ENCODE data around the gene AK1. TPM values are rescaled to one million over a fixed set of nuclear protein-coding genes. Genes with fewer than 3 reads are reported as not detected.

Gene AK1
- total and polyA plus RNA-seq, 2 of the 13 experiments (the other 11 are each of a cell fraction or from before 2014, with no cell fraction given): 19.1 to 32.8 TPM

DNA sequence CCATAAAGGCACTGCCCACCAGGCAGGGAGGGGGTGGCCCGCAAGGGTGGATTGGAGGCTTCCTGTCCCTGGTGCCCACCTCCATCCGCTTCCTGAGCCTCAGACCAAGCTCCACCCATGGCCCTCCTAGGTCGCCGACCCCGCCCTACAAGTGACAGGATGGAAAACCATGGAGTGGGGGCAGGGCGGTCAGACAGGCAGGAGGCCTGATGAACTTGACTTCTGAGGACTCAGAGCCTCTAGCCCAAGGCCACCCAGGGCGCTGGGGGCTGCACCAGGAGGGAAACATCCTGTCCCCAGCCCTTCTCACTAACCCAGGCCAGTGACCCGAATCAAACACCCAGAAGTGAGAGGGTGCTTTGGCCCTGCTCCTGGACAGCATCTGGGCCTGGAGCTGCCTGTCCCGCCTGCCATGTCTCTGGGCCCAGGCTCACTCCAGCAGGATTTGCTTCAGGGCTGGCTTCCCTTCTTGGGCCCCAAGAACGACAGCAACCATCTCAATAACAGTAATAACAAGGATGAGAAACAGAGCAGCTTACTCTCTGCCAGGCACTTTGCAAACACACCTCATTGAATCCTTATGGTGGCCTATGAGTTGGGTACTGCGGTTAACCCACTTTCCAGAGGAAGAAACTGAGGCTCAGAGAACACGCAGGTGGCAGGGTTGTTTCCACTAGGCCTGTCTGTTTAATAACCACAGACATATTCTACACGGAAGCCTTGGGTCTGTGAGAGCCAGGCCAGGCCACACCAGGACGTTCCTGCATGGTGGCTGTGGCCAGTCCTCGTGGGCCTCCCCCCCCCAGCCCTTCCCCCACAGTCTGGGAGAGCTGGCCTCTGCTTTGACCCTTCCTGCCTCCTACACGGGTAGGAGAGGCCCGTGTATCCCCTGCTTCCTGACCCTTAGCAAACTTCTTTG, 26.3 kb upstream of the AK1 start (continued):
- TF ChIP-seq, protein P1, sequence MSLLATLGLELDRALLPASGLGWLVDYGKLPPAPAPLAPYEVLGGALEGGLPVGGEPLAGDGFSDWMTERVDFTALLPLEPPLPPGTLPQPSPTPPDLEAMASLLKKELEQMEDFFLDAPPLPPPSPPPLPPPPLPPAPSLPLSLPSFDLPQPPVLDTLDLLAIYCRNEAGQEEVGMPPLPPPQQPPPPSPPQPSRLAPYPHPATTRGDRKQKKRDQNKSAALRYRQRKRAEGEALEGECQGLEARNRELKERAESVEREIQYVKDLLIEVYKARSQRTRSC (CRISPR knock-in tag; IDR thresholded peaks at IDR 0.05; ENCODE audit: low read depth): no peak
- TF ChIP-seq FOXM1 (CRISPR knock-in tag; IDR thresholded peaks at IDR 0.05) (no peak), ZKSCAN5 (CRISPR knock-in tag; IDR thresholded peaks at IDR 0.05) (no peak), SCMH1 (CRISPR knock-in tag; IDR thresholded peaks at IDR 0.05; ENCODE audit: borderline replicate concordance) (no peak), RFX5 (IDR thresholded peaks at IDR 0.05; ENCODE audit: low read depth, low read length) (no peak), ONECUT2 (CRISPR knock-in tag; IDR thresholded peaks at IDR 0.05) (no peak), SNAPC2 (CRISPR knock-in tag; IDR thresholded peaks at IDR 0.05) (no peak), EZH2 (conservative IDR thresholded peaks at IDR 0.05; ENCODE audit: low read depth, low read length) (no peak), ZNF510 (CRISPR knock-in tag; IDR thresholded peaks at IDR 0.05; ENCODE audit: low read depth) (no peak), ATRX (CRISPR knock-in tag; IDR thresholded peaks at IDR 0.05; ENCODE audit: borderline replicate concordance) (no peak)
- TF ChIP-seq, protein P2, sequence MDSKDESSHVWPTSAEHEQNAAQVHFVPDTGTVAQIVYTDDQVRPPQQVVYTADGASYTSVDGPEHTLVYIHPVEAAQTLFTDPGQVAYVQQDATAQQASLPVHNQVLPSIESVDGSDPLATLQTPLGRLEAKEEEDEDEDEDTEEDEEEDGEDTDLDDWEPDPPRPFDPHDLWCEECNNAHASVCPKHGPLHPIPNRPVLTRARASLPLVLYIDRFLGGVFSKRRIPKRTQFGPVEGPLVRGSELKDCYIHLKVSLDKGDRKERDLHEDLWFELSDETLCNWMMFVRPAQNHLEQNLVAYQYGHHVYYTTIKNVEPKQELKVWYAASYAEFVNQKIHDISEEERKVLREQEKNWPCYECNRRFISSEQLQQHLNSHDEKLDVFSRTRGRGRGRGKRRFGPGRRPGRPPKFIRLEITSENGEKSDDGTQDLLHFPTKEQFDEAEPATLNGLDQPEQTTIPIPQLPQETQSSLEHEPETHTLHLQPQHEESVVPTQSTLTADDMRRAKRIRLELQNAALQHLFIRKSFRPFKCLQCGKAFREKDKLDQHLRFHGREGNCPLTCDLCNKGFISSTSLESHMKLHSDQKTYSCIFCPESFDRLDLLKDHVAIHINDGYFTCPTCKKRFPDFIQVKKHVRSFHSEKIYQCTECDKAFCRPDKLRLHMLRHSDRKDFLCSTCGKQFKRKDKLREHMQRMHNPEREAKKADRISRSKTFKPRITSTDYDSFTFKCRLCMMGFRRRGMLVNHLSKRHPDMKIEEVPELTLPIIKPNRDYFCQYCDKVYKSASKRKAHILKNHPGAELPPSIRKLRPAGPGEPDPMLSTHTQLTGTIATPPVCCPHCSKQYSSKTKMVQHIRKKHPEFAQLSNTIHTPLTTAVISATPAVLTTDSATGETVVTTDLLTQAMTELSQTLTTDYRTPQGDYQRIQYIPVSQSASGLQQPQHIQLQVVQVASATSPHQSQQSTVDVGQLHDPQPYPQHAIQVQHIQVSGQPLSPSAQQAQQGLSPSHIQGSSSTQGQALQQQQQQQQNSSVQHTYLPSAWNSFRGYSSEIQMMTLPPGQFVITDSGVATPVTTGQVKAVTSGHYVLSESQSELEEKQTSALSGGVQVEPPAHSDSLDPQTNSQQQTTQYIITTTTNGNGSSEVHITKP (CRISPR knock-in tag; IDR thresholded peaks at IDR 0.05; ENCODE audit: low read depth): no peak
- TF ChIP-seq, protein P3, sequence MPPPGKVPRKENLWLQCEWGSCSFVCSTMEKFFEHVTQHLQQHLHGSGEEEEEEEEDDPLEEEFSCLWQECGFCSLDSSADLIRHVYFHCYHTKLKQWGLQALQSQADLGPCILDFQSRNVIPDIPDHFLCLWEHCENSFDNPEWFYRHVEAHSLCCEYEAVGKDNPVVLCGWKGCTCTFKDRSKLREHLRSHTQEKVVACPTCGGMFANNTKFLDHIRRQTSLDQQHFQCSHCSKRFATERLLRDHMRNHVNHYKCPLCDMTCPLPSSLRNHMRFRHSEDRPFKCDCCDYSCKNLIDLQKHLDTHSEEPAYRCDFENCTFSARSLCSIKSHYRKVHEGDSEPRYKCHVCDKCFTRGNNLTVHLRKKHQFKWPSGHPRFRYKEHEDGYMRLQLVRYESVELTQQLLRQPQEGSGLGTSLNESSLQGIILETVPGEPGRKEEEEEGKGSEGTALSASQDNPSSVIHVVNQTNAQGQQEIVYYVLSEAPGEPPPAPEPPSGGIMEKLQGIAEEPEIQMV (CRISPR knock-in tag; IDR thresholded peaks at IDR 0.05; ENCODE audit: low read depth): no peak; the same call in 1 of the 2 replicates
- TF ChIP-seq, protein P4, sequence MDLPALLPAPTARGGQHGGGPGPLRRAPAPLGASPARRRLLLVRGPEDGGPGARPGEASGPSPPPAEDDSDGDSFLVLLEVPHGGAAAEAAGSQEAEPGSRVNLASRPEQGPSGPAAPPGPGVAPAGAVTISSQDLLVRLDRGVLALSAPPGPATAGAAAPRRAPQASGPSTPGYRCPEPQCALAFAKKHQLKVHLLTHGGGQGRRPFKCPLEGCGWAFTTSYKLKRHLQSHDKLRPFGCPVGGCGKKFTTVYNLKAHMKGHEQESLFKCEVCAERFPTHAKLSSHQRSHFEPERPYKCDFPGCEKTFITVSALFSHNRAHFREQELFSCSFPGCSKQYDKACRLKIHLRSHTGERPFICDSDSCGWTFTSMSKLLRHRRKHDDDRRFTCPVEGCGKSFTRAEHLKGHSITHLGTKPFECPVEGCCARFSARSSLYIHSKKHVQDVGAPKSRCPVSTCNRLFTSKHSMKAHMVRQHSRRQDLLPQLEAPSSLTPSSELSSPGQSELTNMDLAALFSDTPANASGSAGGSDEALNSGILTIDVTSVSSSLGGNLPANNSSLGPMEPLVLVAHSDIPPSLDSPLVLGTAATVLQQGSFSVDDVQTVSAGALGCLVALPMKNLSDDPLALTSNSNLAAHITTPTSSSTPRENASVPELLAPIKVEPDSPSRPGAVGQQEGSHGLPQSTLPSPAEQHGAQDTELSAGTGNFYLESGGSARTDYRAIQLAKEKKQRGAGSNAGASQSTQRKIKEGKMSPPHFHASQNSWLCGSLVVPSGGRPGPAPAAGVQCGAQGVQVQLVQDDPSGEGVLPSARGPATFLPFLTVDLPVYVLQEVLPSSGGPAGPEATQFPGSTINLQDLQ (CRISPR knock-in tag; IDR thresholded peaks at IDR 0.05): no peak
- TF ChIP-seq, protein P5, sequence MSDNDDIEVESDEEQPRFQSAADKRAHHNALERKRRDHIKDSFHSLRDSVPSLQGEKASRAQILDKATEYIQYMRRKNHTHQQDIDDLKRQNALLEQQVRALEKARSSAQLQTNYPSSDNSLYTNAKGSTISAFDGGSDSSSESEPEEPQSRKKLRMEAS (IDR thresholded peaks at IDR 0.05): peak; percentile 33; the same call in 1 of the 2 replicates
- TF ChIP-seq, protein P6, sequence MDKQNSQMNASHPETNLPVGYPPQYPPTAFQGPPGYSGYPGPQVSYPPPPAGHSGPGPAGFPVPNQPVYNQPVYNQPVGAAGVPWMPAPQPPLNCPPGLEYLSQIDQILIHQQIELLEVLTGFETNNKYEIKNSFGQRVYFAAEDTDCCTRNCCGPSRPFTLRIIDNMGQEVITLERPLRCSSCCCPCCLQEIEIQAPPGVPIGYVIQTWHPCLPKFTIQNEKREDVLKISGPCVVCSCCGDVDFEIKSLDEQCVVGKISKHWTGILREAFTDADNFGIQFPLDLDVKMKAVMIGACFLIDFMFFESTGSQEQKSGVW (CRISPR knock-in tag; IDR thresholded peaks at IDR 0.05; ENCODE audit: borderline replicate concordance): no peak
- TF ChIP-seq, protein P7, sequence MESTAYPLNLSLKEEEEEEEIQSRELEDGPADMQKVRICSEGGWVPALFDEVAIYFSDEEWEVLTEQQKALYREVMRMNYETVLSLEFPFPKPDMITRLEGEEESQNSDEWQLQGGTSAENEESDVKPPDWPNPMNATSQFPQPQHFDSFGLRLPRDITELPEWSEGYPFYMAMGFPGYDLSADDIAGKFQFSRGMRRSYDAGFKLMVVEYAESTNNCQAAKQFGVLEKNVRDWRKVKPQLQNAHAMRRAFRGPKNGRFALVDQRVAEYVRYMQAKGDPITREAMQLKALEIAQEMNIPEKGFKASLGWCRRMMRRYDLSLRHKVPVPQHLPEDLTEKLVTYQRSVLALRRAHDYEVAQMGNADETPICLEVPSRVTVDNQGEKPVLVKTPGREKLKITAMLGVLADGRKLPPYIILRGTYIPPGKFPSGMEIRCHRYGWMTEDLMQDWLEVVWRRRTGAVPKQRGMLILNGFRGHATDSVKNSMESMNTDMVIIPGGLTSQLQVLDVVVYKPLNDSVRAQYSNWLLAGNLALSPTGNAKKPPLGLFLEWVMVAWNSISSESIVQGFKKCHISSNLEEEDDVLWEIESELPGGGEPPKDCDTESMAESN (CRISPR knock-in tag; conservative IDR thresholded peaks at IDR 0.05): no peak

All from HepG2 (cell line).